ENCODE data around the gene NEU1. TPM values are rescaled to one million over a fixed set of nuclear protein-coding genes. Genes with fewer than 3 reads are reported as not detected.
"Not testable (repeated sequence)": the region's sequence is repeated elsewhere in the genome, so short reads cannot be mapped to it uniquely, and the experiment has no call there.

The NEU1 gene
- total and polyA plus RNA-seq, 10 donors: 14.0 to 60.7 (median 37.8) TPM

DNA sequence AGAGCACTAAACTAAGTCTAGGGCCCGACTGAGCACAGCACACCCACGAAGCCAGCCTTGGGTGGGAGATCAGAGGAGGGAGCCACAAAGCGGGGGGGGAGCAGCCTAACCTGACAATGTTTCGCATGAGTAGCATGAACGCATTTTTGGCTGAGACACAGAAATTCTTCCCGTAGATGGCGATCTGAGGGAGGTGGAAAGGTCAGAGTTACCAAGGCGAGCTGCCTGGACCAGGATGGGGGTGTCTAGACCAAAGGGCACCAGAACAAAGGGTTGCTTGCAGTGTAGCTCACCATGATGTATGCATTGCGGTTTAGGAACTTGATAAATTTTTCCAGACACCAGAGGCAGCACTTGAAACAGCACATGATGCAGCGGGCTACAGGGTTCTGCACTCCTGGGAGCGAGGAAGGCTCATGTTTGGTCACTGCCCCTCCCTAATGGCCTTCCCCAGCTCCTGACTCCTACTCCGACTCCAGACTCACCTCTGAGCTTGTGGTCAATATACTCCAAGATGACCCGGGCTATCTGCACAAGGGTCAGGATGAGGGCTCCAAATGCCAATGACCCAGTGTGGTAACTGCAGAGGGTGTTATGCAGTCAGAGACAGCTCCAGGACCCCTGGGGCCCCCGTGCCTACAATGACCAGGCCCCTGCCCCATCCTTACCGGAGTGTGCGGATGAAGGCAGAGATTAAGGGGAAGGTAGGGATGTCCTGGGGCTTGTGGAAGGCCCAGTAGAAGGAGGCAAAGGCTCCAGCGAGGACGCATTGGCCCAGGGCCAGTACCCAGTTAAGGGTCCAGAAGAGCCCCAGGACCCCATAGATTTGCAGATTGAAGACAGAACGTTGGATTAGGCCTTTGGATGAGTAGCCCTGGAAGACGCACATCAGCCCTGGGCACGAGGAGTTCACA lies 2.8 kb upstream of the NEU1 start:
- Histone ChIP-seq H3K9me3 (no peaks in the 10 kb centered on the region), H3K36me3 (peaks cover 0 to 9% (median 5%) of the 10 kb centered on the region in 6 donors), H3K4me3 (no peak overlapping the region), H3K4me1 (peaks cover 14 to 46% (median 27%) of the 10 kb centered on the region in 6 donors), H3K27me3 (replicated peaks in 1 of 7) (no peaks in the 10 kb centered on the region), H3K27ac (no peak overlapping the region)
- TF ChIP-seq, protein P1, sequence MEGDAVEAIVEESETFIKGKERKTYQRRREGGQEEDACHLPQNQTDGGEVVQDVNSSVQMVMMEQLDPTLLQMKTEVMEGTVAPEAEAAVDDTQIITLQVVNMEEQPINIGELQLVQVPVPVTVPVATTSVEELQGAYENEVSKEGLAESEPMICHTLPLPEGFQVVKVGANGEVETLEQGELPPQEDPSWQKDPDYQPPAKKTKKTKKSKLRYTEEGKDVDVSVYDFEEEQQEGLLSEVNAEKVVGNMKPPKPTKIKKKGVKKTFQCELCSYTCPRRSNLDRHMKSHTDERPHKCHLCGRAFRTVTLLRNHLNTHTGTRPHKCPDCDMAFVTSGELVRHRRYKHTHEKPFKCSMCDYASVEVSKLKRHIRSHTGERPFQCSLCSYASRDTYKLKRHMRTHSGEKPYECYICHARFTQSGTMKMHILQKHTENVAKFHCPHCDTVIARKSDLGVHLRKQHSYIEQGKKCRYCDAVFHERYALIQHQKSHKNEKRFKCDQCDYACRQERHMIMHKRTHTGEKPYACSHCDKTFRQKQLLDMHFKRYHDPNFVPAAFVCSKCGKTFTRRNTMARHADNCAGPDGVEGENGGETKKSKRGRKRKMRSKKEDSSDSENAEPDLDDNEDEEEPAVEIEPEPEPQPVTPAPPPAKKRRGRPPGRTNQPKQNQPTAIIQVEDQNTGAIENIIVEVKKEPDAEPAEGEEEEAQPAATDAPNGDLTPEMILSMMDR (IDR thresholded peaks at IDR 0.05 in 8 of 11, conservative IDR thresholded peaks at IDR 0.05 in 3 of 11): no peak
- TF ChIP-seq POLR2A (IDR thresholded peaks at IDR 0.05): no peak
- no peak for TF ChIP-seq POLR2AphosphoS5 (IDR thresholded peaks at IDR 0.05)
- 82 to 89% (median 85%) methylated on average over 20 to 21 of the region's 21 CpGs for WGBS, 5 donors
- intact Hi-C loops (cut with DNase I; ENCODE audit: low total_unique reads): no loop called here
- DNase-seq: no peak

DNA sequence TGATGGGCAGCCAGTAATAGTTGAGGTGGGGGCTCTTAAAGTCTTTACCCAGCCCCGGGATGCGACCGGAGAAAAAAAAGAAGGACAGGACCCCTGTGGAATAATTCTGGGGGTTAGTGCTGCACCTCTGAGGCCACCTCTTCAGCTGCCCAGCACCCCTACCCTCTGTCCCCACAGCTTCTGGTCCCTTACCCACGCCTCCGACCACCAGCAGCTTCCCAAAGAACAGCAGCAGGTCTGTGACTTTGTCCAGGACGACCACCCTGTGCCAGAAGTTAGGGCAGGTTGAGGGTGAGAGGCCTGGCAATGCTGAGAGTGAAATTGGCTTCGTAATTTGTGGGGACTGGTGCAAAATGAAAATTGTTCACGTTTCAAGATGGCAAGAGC lies 2.2 kb upstream of the NEU1 start:
- no peak for DNase-seq
- Histone ChIP-seq H3K4me3 (no peak overlapping the region), H3K9me3 (no peaks in the 10 kb centered on the region), H3K27ac (no peak overlapping the region), H3K4me1 (peaks cover 14 to 42% (median 27%) of the 10 kb centered on the region in 6 donors), H3K27me3 (replicated peaks in 1 of 7) (no peaks in the 10 kb centered on the region), H3K36me3 (peaks cover 0 to 16% (median 11%) of the 10 kb centered on the region in 6 donors)
- intact Hi-C loops (cut with DNase I; ENCODE audit: low total_unique reads): no loop called here
- 86 to 92% (median 89%) methylated on average over 8 of the region's 8 CpGs for WGBS, 5 donors
- no peak for TF ChIP-seq POLR2A (IDR thresholded peaks at IDR 0.05)
- TF ChIP-seq, protein P1 (IDR thresholded peaks at IDR 0.05 in 8 of 11, conservative IDR thresholded peaks at IDR 0.05 in 3 of 11): no peak
- no peak for TF ChIP-seq POLR2AphosphoS5 (IDR thresholded peaks at IDR 0.05)

DNA sequence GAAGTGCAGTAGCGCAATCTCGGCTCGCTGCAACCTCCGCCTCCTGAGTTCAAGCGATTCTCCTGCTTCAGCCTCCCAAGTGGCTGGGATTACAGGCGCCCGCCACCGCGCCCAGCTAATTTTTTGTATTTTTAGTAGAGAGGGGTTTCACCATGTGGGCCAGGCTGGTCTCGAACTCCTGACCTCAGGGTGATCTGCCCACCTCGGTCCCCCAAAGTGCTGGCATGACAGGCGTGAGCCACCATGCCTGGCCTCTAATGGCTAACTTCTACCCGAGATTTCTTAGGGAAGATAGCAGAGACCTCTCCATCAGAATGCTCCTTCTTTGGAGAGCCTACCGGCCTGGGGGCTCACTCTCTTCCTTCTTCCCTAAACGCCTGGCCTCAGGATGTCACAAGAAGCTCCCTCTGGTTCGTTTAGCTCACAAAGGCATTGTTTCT lies 1.5 kb upstream of the NEU1 start:
- Histone ChIP-seq H3K4me3 (peak overlapping the region; percentile 52 to 87 (median 80)), H3K27ac (peak overlapping the region; percentile 38 to 95 (median 80))

More for the DNA sequence above, 1.5 kb upstream of the NEU1 start:
- DNase-seq; H3K9me3 ChIP-seq; H3K27me3 ChIP-seq (replicated peaks in 1 of 7); intact Hi-C loops (cut with DNase I; ENCODE audit: low total_unique reads): not testable (repeated sequence)
- Histone ChIP-seq H3K4me1 (peaks cover 14 to 42% (median 27%) of the 10 kb centered on the region in 6 donors), H3K36me3 (peaks cover 0 to 23% (median 18%) of the 10 kb centered on the region in 6 donors)
- TF ChIP-seq, protein P1 (IDR thresholded peaks at IDR 0.05 in 8 of 11, conservative IDR thresholded peaks at IDR 0.05 in 3 of 11): peak in 2 of 11 experiments; percentile 2 to 23
- WGBS, 5 donors: 9 to 16% (median 10%) methylated on average over 16 of the region's 16 CpGs

All from spleen (tissue), 11 donors.